ENCODE measurements around the gene CAMK2A.
A peak's percentile ranks its signal among the peaks of the same experiment; 100 is the strongest.

CAMK2A gene

GRCh38 chr5:150281987-150282386 lies 7.6 kb downstream of the CAMK2A start:
- no peak for DNase-seq (ENCODE audit: low read depth)
- no peak for TF ChIP-seq CTCF (conservative IDR thresholded peaks at IDR 0.05; ENCODE audit: low read depth, low read length)
- no peak overlapping the region for H3K4me3 ChIP-seq (ENCODE audit: low read length)

- TF ChIP-seq CTCF (conservative IDR thresholded peaks at IDR 0.05; ENCODE audit: low read depth, low read length): no peak
- H3K4me3 ChIP-seq (ENCODE audit: low read length): no peak overlapping the region
- DNase-seq (ENCODE audit: low read depth): no peak
Observed at GRCh38 chr5:150279330-150280020, 10.1 kb downstream of the CAMK2A start.

- DNase-seq (ENCODE audit: low read depth): no peak
- no peak overlapping the region for H3K4me3 ChIP-seq (ENCODE audit: low read length)
- TF ChIP-seq CTCF (conservative IDR thresholded peaks at IDR 0.05; ENCODE audit: low read depth, low read length): no peak
Observed at GRCh38 chr5:150278916-150279315, 10.7 kb downstream of the CAMK2A start.

GRCh38 chr5:150278046-150278730 lies 11.4 kb downstream of the CAMK2A start:
- no peak overlapping the region for H3K4me3 ChIP-seq (ENCODE audit: low read length)
- no peak for DNase-seq (ENCODE audit: low read depth)
- no peak for TF ChIP-seq CTCF (conservative IDR thresholded peaks at IDR 0.05; ENCODE audit: low read depth, low read length)

GRCh38 chr5:150277043-150277442 lies 12.5 kb downstream of the CAMK2A start:
- DNase-seq (ENCODE audit: low read depth): no peak
- TF ChIP-seq CTCF (conservative IDR thresholded peaks at IDR 0.05; ENCODE audit: low read depth, low read length): no peak
- no peak overlapping the region for H3K4me3 ChIP-seq (ENCODE audit: low read length)

GRCh38 chr5:150274811-150275210 lies 14.8 kb downstream of the CAMK2A start:
- TF ChIP-seq CTCF (conservative IDR thresholded peaks at IDR 0.05; ENCODE audit: low read depth, low read length): no peak
- no peak overlapping the region for H3K4me3 ChIP-seq (ENCODE audit: low read length)
- DNase-seq (ENCODE audit: low read depth): no peak

- DNase-seq (ENCODE audit: low read depth): no peak
- peak; percentile 67 for TF ChIP-seq CTCF (conservative IDR thresholded peaks at IDR 0.05; ENCODE audit: low read depth, low read length)
- H3K4me3 ChIP-seq (ENCODE audit: low read length): no peak overlapping the region
Observed at GRCh38 chr5:150272531-150272930, 17.0 kb downstream of the CAMK2A start.

Data from retinal pigment epithelial cell (primary cell).